GM12872 (cell line): ENCODE results near the gene UQCC2.

ENCODE experiments used
- TF ChIP-seq, protein P1 (sequence below): IDR thresholded peaks from 3 replicates; pipeline ENCODE4 v1.5.1; 2011; ENCODE audit warnings: low read depth, mild to moderate bottlenecking, low read length, moderate library complexity; ENCODE audit not compliant: insufficient read depth

The UQCC2 gene

DNA sequence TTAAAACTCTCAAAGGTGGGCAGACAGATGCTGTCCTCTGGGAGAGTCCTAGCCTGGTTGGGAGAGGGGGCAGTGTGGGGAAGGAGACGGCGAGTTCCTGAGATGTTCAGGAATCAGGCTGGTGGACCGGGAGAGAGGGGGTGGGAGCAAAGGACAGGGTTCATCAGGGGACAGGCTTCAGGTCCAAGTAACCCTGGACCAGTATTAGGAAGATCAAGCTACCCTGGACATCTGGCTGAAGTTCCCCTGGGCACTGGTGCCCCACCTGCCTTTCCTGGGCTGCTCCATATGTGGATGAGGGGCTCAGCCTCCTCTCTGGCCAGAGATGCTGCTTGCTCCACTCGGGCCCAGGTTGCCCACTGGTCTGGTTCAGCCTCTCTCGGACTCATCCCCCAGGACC lies 36.3 kb upstream of the UQCC2 start:
- TF ChIP-seq, protein P1, sequence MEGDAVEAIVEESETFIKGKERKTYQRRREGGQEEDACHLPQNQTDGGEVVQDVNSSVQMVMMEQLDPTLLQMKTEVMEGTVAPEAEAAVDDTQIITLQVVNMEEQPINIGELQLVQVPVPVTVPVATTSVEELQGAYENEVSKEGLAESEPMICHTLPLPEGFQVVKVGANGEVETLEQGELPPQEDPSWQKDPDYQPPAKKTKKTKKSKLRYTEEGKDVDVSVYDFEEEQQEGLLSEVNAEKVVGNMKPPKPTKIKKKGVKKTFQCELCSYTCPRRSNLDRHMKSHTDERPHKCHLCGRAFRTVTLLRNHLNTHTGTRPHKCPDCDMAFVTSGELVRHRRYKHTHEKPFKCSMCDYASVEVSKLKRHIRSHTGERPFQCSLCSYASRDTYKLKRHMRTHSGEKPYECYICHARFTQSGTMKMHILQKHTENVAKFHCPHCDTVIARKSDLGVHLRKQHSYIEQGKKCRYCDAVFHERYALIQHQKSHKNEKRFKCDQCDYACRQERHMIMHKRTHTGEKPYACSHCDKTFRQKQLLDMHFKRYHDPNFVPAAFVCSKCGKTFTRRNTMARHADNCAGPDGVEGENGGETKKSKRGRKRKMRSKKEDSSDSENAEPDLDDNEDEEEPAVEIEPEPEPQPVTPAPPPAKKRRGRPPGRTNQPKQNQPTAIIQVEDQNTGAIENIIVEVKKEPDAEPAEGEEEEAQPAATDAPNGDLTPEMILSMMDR, result no peak

DNA sequence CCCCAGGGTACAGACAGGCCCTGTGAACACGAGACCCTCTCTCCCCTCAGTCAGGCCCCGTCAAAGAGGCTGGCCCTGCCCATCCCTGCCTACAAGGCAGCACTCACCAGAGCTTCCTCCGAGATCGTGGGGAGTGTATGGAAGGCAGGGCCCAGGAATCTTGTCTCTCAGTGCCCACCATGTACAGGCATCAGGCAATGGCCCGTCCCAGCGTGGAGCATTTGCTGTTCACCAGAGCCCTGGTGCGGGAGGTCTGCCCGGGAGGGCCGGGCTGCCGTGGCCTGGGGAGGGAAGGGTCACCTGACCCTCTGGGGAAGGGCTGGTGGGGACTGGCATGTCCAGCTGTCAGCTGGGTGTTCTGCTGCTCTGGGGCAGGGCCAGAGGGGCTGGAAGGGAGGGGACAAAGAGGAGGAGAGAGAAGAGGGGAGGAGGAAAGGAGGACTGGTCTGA lies 35.2 kb upstream of the UQCC2 start, which contains the start of gene IP6K3:
IP6K3 (minus strand) TSS at position 255 of the 450 bp plus-strand sequence. CDS start 11,429 bp downstream, outside the sequence.
- TF ChIP-seq, protein P1, result no peak

DNA sequence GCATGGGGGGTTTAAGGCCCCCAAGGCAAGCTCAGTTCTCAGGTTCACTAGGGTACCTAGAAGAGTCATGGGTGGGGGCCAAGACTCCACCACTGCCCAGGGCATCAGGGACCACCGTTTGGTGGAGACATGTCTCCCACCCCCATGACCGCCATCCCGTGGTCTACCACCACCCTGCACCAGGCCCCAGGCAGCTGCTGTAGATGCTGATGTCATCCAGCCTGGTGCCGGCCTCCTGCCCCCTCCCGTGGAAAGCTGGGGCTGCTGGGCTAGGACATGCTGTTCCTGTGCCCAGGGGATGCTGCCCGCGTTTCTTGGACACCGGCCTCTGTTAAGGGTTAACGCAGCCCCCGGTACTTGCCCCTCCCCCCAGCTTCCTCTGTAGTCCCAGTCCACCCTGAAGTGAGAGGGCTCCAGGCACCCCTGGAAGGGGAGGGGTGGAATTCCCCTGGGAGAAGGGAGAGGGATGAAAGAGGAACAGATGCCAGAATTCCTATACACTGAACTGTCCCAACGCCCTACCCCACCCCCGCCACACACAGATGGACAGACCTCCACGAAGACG lies 34.6 kb upstream of the UQCC2 start:
- TF ChIP-seq, protein P1, result no peak

DNA sequence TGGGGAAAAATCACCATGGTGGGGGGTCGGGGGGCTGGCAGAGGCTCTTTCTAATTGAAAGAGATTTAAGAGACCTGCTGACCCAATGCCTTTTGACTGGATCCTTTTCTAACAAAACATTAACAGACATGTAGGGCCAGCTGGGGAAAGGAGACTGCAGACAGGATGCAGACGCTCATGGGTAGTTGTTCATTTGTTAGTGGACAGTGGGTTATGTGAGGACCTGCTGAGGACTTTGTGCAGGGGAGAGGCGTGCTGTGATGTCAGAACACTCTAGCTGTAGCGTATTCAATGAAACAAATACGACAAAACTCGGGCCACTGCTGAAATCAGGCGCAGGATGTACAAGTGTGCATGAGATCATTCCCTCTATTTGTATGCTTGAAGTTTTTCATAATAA lies 34.0 kb upstream of the UQCC2 start:
- TF ChIP-seq, protein P1, result no peak

DNA sequence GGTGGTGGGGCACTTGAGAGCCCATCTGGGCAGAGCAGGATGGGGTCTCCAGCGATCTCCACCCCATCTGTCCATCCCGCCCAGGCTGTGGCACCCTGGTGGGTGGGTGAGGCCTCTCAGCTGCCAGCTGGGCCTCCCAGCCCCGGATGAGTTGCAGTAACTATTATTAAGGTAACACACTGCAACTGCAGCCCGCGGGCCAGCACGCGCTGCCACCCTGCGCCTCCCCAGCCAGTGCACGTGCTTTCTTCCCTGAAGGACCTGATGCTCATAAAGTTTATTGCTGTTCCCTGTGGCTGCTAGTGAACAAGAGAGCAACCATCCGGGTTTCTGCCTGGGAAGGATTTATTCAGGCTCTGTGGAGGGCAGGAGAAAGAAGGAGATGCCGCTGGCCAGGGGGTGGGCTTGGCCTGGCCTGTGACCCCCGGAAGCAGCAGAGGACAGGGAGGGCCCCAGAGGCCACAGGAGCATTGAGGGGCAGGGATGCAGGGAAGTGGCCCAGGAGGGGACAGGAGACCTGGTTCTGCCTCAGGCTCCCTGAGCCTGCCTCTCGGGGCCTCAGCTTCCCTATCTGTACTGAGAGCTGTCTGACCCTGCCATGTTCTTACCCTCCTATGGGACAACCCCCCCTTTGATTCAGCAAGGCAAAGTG lies 33.5 kb upstream of the UQCC2 start:
- TF ChIP-seq, protein P1, result no peak

DNA sequence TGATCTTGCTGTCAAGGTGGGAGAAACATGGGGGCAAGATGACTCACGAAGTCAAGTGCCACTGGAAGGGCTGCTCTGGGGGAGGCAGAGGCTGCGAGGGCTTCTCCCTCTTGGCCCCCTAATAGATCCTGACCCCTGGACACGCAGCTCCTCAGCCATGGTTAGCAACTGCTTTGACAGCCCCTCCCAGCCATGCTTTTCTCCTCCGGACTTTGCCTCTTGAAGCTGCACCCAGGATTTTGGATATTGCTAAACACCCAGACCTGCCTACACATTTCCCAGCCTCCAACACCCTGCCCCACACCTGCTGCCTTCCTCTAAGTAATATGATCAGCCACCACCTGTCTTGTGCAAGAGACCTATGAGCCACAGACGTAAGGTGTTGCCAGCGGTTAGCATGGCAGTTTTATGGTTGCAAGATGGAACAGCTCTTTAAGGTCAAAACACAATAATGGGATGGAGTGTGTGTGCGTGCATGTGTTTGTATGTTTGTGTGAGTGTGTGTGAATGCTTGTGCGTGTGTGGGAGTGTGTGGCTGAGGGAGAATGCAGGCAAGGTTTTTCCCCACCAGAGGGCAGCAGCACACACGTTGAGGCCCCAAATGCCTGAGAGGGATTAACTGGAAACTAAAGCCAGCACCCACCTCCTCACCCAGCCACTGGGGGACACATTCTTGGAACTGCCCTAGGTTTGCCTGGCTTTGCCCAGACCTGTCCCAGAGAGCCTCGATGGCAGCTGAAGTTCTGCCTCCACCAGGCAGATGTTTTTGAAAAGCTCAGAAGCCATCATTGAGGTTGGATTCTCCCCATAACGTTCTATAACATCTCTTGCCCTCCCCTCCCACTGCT lies 32.7 kb upstream of the UQCC2 start:
- TF ChIP-seq, protein P1, result peak; percentile 99

DNA sequence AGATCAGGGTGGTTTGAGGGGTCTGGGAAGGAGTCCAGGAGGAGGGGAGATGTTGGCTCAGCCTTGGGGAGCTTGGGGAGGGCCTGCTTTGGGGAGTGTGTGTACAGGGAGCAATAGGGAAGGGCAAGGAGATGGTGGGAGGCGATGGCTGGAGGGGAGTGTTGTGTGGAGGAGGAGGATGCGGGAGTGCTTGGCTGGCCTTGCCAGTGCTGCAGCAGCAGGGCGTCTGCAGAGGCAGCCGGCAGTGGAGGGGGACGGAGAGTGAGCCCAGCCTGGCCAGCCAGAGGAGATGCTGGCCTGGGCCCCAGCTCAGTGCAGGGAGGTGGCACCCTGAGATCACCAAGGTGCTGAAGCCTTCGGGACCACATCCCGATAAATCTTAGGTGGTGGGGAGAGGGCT lies 31.3 kb upstream of the UQCC2 start:
- TF ChIP-seq, protein P1, result no peak
